Liver (tissue), 9 donors: ENCODE data around the gene ZFYVE19. TPM values are rescaled to one million over a fixed set of nuclear protein-coding genes. Genes with fewer than 3 reads are reported as not detected.

ENCODE experiments used
- DNase-seq: peaks from one replicate; pipeline ENCODE4 v3.0.0-alpha.2; 2017; ENCODE audit warnings: low spot score
- H3K27ac ChIP-seq, 2 donors: one replicate each; pipeline ENCODE4 v1.7.0; 2013; ENCODE audit warnings: inconsistent platforms in 2 of 2, low read length in 2 of 2, control low read depth in 1 of 2, low read depth in 1 of 2, mild to moderate bottlenecking in 1 of 2
- H3K27me3 ChIP-seq, 4 donors: one replicate each; pipeline versions ENCODE4 v1.6.1 to v1.7.0; 2013; ENCODE audit warnings: low read length in 3 of 4, inconsistent platforms in 1 of 4, mild to moderate bottlenecking in 1 of 4, moderate library complexity in 1 of 4; ENCODE audit not compliant: control insufficient read depth in 4 of 4, insufficient read depth in 4 of 4
- H3K36me3 ChIP-seq, 4 donors: one replicate each; pipeline versions ENCODE4 v1.6.1 to v1.7.0; 2013; ENCODE audit warnings: low read length in 3 of 4, mild to moderate bottlenecking in 3 of 4, low read depth in 1 of 4, moderate library complexity in 1 of 4; ENCODE audit not compliant: control insufficient read depth in 4 of 4, insufficient read depth in 3 of 4
- H3K4me1 ChIP-seq, 4 donors: one replicate each; pipeline versions ENCODE4 v1.6.1 to v1.7.0; 2013; ENCODE audit warnings: low read length in 3 of 4, mild to moderate bottlenecking in 3 of 4, moderate library complexity in 1 of 4; ENCODE audit not compliant: control insufficient read depth in 4 of 4, insufficient read depth in 4 of 4
- H3K4me3 ChIP-seq, 3 donors: one replicate each; pipeline versions ENCODE4 v1.6.1 to v1.7.0; 2013; ENCODE audit warnings: low read length in 3 of 3, control low read depth in 1 of 3, low read depth in 1 of 3, mild to moderate bottlenecking in 1 of 3
- H3K9ac ChIP-seq, 2 donors: one replicate each; pipeline ENCODE4 v1.7.0; 2013; ENCODE audit warnings: low read length in 2 of 2, mild to moderate bottlenecking in 2 of 2, moderate library complexity in 2 of 2, control low read depth in 1 of 2, low read depth in 1 of 2
- H3K9me3 ChIP-seq, 4 donors: one replicate each; pipeline versions ENCODE4 v1.6.1 to v1.7.0; 2013; ENCODE audit warnings: low read length in 3 of 4; ENCODE audit not compliant: control insufficient read depth in 4 of 4
- EGR1 ChIP-seq, 2 donors: IDR thresholded peaks; 2 replicates each; pipeline ENCODE4 v1.6.1; 2016 to 2018; ENCODE audit warnings: antibody characterized with exemption in 2 of 2, low read depth in 2 of 2
- FOXA1 ChIP-seq: IDR thresholded peaks from 2 replicates; pipeline ENCODE4 v1.6.1; 2016; ENCODE audit warnings: antibody characterized with exemption
- FOXA2 ChIP-seq: IDR thresholded peaks from 2 replicates; pipeline ENCODE4 v1.6.1; 2016; ENCODE audit warnings: antibody characterized with exemption
- GABPA ChIP-seq, 2 donors: IDR thresholded peaks in 1 of 2; conservative IDR thresholded peaks in 1 of 2; 2 replicates each; pipeline ENCODE4 v1.6.1; 2016; ENCODE audit warnings: antibody characterized with exemption in 2 of 2, mild to moderate bottlenecking in 1 of 2, moderate library complexity in 1 of 2
- HNF4A ChIP-seq, 2 donors: conservative IDR thresholded peaks; 2 replicates each; pipeline ENCODE4 v1.6.1; 2016; ENCODE audit warnings: antibody characterized with exemption in 2 of 2, mild to moderate bottlenecking in 2 of 2
- HNF4G ChIP-seq: IDR thresholded peaks from 2 replicates; pipeline ENCODE4 v1.6.1; 2016; ENCODE audit warnings: antibody characterized with exemption
- JUND ChIP-seq, 2 donors: IDR thresholded peaks; 2 replicates each; pipeline ENCODE4 v1.6.1; 2016; ENCODE audit warnings: antibody characterized with exemption in 2 of 2
- NR2F2 ChIP-seq: IDR thresholded peaks from 2 replicates; pipeline ENCODE4 v1.6.1; 2016; ENCODE audit warnings: antibody characterized with exemption
- RAD21 ChIP-seq, 2 donors: IDR thresholded peaks; 2 replicates each; pipeline ENCODE4 v1.6.1; 2016; ENCODE audit warnings: antibody characterized with exemption in 2 of 2, mild to moderate bottlenecking in 2 of 2
- RXRA ChIP-seq, 2 donors: IDR thresholded peaks; 2 replicates each; pipeline ENCODE4 v1.6.1; 2017 to 2018; ENCODE audit warnings: antibody characterized with exemption in 2 of 2, mild to moderate bottlenecking in 1 of 2
- SP1 ChIP-seq: IDR thresholded peaks from 2 replicates; pipeline ENCODE4 v1.6.1; 2018; ENCODE audit warnings: antibody characterized with exemption, mild to moderate bottlenecking
- TAF1 ChIP-seq: conservative IDR thresholded peaks from 2 replicates; pipeline ENCODE4 v1.6.1; 2016; ENCODE audit warnings: antibody characterized with exemption, mild to moderate bottlenecking
- YY1 ChIP-seq: IDR thresholded peaks from 2 replicates; pipeline ENCODE4 v1.6.1; 2016; ENCODE audit warnings: antibody characterized with exemption, mild to moderate bottlenecking
- WGBS: extraction: QIAGEN DNeasy Blood & Tissue Kit; methylation state at CpG from one replicate; pipeline ENCODE4 v1.1.7; 2013; 5-methylcytosine and 5-hydroxymethylcytosine counted together
- polyA plus RNA-seq, 2 donors: library from polyadenylated mRNA; stranded (reverse) in 1 of 2; unstranded in 1 of 2; fragments of 200-250 nt in 1 of 2; fragments of >200 nt in 1 of 2; fragmentation: Nextera tagmentation in 1 of 2; extraction: Ambion mirVana in 1 of 2; gene quantifications; one replicate each; pipeline versions ENCODE4 v1.2.1 to v1.2.3, GENCODE V29; 2013 to 2015
- total RNA-seq, 2 donors: library from RNA; depleted of rRNA; stranded (reverse); fragments of >200 nt; gene quantifications; one replicate each; pipeline ENCODE4 v1.2.3, GENCODE V29; 2014
- TF ChIP-seq, protein P1 (sequence below): IDR thresholded peaks from 2 replicates; pipeline ENCODE4 v1.6.1; 2016; ENCODE audit warnings: antibody characterized with exemption
- TF ChIP-seq, protein P2 (sequence below): IDR thresholded peaks from 2 replicates; pipeline ENCODE4 v1.6.1; 2016; ENCODE audit warnings: antibody characterized with exemption
- TF ChIP-seq, protein P3 (sequence below): IDR thresholded peaks from 2 replicates; pipeline ENCODE4 v1.6.1; 2016; ENCODE audit warnings: antibody characterized with exemption, mild to moderate bottlenecking
- TF ChIP-seq, protein P4 (sequence below): fragments of 150-350 bp; IDR thresholded peaks from 2 replicates; pipeline ENCODE4 v1.5.1; 2017; ENCODE audit warnings: improper control_type of control experiment, low read depth, low read length; ENCODE audit not compliant: missing input control
- TF ChIP-seq, protein P5 (sequence below): IDR thresholded peaks from 2 replicates; pipeline ENCODE4 v1.6.1; 2016; ENCODE audit warnings: antibody characterized with exemption
- donor health status: healthy.
- donor health status: healthy.
- donor health status: healthy.
- donor health status: healthy.
- donor health status: healthy.

The ZFYVE19 gene
- total and polyA plus RNA-seq, 4 donors: 10.4 to 41.2 (median 19.7) TPM

DNA sequence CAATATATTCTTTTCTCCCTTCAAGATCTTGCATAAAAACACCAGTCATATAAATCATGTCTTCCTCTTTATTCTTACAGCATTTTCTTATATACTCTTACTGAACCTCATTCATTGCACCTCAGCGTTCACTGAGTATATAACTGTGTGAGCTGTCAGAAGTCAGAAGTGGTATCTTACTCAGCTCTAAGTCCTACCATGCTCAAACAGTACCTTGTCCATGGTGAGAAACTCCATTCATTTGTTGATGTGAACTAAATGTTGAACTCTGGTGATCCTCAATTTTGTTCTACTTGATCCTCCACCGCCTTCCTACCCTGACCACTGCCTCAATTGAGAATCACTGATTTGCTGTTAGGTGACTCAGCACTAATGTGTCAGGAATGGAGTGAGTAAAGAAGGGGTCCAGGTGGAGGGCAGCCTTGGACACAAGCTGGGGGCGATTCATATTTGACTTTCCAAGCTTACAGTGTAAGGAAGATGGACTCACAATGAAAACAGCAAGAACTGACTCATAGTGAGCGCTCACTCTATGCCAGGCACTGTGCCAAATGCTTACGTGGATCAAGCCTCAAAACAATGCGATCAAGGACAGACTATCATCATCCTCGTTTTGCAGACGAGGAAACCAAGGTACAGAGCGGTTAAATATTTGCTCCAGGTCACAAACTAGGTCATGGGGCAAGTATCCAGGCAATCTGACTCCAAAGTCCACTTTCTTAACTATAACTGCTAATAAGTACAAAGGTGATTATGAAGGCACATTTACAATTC lies 13.5 kb upstream of the ZFYVE19 start (continued):
- TF ChIP-seq RXRA (IDR thresholded peaks at IDR 0.05) (peak; percentile 96 to 99), FOXA1 (peak; percentile 63), FOXA2 (peak; percentile 38), RAD21 (IDR thresholded peaks at IDR 0.05) (peak; percentile 34), JUND (IDR thresholded peaks at IDR 0.05) (peak; percentile 77 to 97)
- TF ChIP-seq, protein P1, sequence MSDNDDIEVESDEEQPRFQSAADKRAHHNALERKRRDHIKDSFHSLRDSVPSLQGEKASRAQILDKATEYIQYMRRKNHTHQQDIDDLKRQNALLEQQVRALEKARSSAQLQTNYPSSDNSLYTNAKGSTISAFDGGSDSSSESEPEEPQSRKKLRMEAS: peak; percentile 81
- TF ChIP-seq, protein P2, sequence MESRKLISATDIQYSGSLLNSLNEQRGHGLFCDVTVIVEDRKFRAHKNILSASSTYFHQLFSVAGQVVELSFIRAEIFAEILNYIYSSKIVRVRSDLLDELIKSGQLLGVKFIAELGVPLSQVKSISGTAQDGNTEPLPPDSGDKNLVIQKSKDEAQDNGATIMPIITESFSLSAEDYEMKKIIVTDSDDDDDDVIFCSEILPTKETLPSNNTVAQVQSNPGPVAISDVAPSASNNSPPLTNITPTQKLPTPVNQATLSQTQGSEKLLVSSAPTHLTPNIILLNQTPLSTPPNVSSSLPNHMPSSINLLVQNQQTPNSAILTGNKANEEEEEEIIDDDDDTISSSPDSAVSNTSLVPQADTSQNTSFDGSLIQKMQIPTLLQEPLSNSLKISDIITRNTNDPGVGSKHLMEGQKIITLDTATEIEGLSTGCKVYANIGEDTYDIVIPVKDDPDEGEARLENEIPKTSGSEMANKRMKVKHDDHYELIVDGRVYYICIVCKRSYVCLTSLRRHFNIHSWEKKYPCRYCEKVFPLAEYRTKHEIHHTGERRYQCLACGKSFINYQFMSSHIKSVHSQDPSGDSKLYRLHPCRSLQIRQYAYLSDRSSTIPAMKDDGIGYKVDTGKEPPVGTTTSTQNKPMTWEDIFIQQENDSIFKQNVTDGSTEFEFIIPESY: peak; percentile 83

DNA sequence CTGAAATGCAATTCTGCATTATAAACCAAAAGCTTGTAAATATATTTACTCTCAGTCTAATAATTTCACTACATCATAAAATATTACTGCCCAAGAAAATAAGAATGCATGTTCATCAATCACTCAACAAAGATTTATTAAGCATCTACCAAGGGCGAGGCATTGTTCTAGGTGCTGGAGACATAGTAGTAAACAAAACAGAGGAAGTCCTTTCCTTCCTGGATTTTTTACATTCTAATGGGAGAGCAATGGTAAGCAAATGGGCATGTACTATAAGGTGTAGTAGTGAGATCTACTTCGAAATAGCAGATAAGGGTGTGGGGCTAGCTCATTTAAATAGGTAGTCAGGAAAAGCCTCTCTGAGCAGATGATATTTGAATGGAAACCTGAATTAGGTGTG lies 10.8 kb upstream of the ZFYVE19 start:
- peaks cover 0 to 5% (median under 1%) of the 10 kb centered on the region in 4 donors for H3K36me3 ChIP-seq
- no peak for DNase-seq
- 85% methylated on average over 2 of the region's 2 CpGs for WGBS
- H3K27ac ChIP-seq: no peak overlapping the region
- TF ChIP-seq, protein P1: no peak
- TF ChIP-seq JUND (IDR thresholded peaks at IDR 0.05) (no peak), FOXA1 (no peak), RXRA (IDR thresholded peaks at IDR 0.05) (no peak), FOXA2 (no peak), GABPA (IDR thresholded peaks at IDR 0.05 in 1 of 2, conservative IDR thresholded peaks at IDR 0.05 in 1 of 2) (no peak), SP1 (no peak), RAD21 (IDR thresholded peaks at IDR 0.05) (no peak), EGR1 (IDR thresholded peaks at IDR 0.05; ENCODE audit: low read depth in 2 of 2) (no peak), HNF4A (conservative IDR thresholded peaks at IDR 0.05) (no peak), NR2F2 (no peak), HNF4G (no peak), YY1 (no peak), TAF1 (no peak)
- TF ChIP-seq, protein P3, sequence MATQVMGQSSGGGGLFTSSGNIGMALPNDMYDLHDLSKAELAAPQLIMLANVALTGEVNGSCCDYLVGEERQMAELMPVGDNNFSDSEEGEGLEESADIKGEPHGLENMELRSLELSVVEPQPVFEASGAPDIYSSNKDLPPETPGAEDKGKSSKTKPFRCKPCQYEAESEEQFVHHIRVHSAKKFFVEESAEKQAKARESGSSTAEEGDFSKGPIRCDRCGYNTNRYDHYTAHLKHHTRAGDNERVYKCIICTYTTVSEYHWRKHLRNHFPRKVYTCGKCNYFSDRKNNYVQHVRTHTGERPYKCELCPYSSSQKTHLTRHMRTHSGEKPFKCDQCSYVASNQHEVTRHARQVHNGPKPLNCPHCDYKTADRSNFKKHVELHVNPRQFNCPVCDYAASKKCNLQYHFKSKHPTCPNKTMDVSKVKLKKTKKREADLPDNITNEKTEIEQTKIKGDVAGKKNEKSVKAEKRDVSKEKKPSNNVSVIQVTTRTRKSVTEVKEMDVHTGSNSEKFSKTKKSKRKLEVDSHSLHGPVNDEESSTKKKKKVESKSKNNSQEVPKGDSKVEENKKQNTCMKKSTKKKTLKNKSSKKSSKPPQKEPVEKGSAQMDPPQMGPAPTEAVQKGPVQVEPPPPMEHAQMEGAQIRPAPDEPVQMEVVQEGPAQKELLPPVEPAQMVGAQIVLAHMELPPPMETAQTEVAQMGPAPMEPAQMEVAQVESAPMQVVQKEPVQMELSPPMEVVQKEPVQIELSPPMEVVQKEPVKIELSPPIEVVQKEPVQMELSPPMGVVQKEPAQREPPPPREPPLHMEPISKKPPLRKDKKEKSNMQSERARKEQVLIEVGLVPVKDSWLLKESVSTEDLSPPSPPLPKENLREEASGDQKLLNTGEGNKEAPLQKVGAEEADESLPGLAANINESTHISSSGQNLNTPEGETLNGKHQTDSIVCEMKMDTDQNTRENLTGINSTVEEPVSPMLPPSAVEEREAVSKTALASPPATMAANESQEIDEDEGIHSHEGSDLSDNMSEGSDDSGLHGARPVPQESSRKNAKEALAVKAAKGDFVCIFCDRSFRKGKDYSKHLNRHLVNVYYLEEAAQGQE: no peak
- TF ChIP-seq, protein P2: no peak
- TF ChIP-seq, protein P4, sequence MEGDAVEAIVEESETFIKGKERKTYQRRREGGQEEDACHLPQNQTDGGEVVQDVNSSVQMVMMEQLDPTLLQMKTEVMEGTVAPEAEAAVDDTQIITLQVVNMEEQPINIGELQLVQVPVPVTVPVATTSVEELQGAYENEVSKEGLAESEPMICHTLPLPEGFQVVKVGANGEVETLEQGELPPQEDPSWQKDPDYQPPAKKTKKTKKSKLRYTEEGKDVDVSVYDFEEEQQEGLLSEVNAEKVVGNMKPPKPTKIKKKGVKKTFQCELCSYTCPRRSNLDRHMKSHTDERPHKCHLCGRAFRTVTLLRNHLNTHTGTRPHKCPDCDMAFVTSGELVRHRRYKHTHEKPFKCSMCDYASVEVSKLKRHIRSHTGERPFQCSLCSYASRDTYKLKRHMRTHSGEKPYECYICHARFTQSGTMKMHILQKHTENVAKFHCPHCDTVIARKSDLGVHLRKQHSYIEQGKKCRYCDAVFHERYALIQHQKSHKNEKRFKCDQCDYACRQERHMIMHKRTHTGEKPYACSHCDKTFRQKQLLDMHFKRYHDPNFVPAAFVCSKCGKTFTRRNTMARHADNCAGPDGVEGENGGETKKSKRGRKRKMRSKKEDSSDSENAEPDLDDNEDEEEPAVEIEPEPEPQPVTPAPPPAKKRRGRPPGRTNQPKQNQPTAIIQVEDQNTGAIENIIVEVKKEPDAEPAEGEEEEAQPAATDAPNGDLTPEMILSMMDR: no peak
- TF ChIP-seq, protein P5, sequence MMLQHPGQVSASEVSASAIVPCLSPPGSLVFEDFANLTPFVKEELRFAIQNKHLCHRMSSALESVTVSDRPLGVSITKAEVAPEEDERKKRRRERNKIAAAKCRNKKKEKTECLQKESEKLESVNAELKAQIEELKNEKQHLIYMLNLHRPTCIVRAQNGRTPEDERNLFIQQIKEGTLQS: no peak
- H3K9ac ChIP-seq: no peak overlapping the region
- peaks cover 10 to 12% (median 11%) of the 10 kb centered on the region in 4 donors for H3K4me1 ChIP-seq
- H3K27me3 ChIP-seq: no peaks in the 10 kb centered on the region
- H3K9me3 ChIP-seq: no peaks in the 10 kb centered on the region
- no peak overlapping the region for H3K4me3 ChIP-seq
